Activated T-helper 2 cell treated with anti-CD3 and anti-CD28 coated beads, Interferon-gamma antibody, Interleukin-2, Interleukin-4, amounts not matched to agents 10 μg/mL and 5 μg/mL and 100 μg/mL, durations not matched to agents 14 hours and 24 hours and 36 hours (primary cell): Measurements from ENCODE around the gene FLT3LG. TPM values are rescaled to one million over a fixed set of nuclear protein-coding genes. Genes with fewer than 3 reads are reported as not detected.
A peak's percentile ranks its signal among the peaks of the same experiment; 100 is the strongest.

ENCODE experiments used
- DNase-seq: peaks from one replicate; pipeline ENCODE4 v3.0.0; 2021; ENCODE audit warnings: low spot score
- H3K27ac Mint-ChIP-seq: one replicate; pipeline ENCODE4 v1.8.0; 2021; ENCODE audit warnings: mixed read lengths
- H3K27me3 Mint-ChIP-seq: one replicate; pipeline ENCODE4 v1.8.0; 2021; ENCODE audit warnings: low read depth, mixed read lengths
- H3K36me3 Mint-ChIP-seq: one replicate; pipeline ENCODE4 v1.8.0; 2021; ENCODE audit warnings: low read depth, mixed read lengths
- H3K4me1 Mint-ChIP-seq: one replicate; pipeline ENCODE4 v1.8.0; 2021; ENCODE audit warnings: low read depth, mixed read lengths
- H3K4me3 Mint-ChIP-seq: one replicate; pipeline ENCODE4 v1.8.0; 2021; ENCODE audit warnings: low read depth, mild to moderate bottlenecking, moderate library complexity, mixed read lengths
- H3K9me3 Mint-ChIP-seq: one replicate; pipeline ENCODE4 v1.8.0; 2021; ENCODE audit warnings: mixed read lengths
- intact Hi-C: fragments of 100-400 bp; cut with micrococcal nuclease; formaldehyde crosslinking; loops from one replicate; pipeline ENCODE4 v1.15.1; 2023
- total RNA-seq: library from RNA; stranded (reverse); gene quantifications from 2 replicates; pipeline ENCODE4 v1.2.3, GENCODE V29; 2022

FLT3LG gene
- total RNA-seq, 1 donor from 2014 or later, result 49.3 TPM

- Mint-ChIP-seq H3K4me3 (peak overlapping the region; percentile 93), H3K4me1 (peaks cover 27% of the 10 kb centered on the region), H3K27ac (peak overlapping the region; percentile 88), H3K9me3 (no peaks in the 10 kb centered on the region), H3K27me3 (no peaks in the 10 kb centered on the region), H3K36me3 (peaks cover 78% of the 10 kb centered on the region)
- intact Hi-C loops, result no loop called here
- DNase-seq, result no peak
These were observed 15.0 kb downstream of the FLT3LG start for GRCh38 chr19:49488863-49489537.

GRCh38 chr19:49489601-49490167, 15.7 kb downstream of the FLT3LG start:
- no peak for DNase-seq
- peak overlapping the region; percentile 93 for H3K4me3 Mint-ChIP-seq
- peaks cover 75% of the 10 kb centered on the region for H3K36me3 Mint-ChIP-seq
- H3K27me3 Mint-ChIP-seq, result no peaks in the 10 kb centered on the region
- peak overlapping the region; percentile 88 for H3K27ac Mint-ChIP-seq
- H3K4me1 Mint-ChIP-seq, result peaks cover 27% of the 10 kb centered on the region
- intact Hi-C loops, result no loop called here
- H3K9me3 Mint-ChIP-seq, result no peaks in the 10 kb centered on the region

DNA sequence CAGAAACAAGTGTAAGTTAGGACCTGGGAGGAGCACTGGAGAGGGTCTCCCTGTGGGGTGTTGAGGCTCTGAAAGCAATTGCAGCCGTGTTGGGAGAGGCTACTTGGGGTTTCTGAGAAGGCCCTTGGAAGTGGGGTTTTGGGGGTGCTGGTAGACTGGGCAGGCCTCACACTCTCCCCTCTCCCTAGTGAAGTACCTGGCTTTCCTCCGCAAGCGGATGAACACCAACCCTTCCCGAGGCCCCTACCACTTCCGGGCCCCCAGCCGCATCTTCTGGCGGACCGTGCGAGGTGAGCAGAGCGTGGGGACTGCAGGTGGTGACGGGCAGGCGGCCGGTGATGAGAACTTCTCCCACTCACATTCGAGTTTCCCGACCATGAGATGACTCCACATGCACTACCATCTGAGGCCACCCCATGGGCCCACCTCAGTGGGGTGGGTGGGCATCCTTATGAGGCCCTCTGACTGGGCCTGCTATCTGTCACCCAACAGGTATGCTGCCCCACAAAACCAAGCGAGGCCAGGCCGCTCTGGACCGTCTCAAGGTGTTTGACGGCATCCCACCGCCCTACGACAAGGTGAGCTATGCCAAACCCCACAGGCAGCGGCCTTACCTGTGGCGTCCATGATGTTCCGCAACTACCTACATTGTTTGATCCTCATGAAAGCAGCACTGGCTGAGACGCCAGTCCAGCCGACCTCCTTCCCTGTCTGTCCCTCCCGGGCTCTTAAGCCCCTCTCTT, 16.4 kb downstream of the FLT3LG start:
- peaks cover 74% of the 10 kb centered on the region for H3K36me3 Mint-ChIP-seq
- intact Hi-C loops, result no loop called here
- H3K27ac Mint-ChIP-seq, result peak overlapping the region; percentile 88
- H3K4me1 Mint-ChIP-seq, result peaks cover 27% of the 10 kb centered on the region
- H3K9me3 Mint-ChIP-seq, result no peaks in the 10 kb centered on the region
- no peaks in the 10 kb centered on the region for H3K27me3 Mint-ChIP-seq
- DNase-seq, result no peak
- H3K4me3 Mint-ChIP-seq, result peak overlapping the region; percentile 93

GRCh38 chr19:49491030-49491803, 17.2 kb downstream of the FLT3LG start:
- H3K27me3 Mint-ChIP-seq, result no peaks in the 10 kb centered on the region

DNA sequence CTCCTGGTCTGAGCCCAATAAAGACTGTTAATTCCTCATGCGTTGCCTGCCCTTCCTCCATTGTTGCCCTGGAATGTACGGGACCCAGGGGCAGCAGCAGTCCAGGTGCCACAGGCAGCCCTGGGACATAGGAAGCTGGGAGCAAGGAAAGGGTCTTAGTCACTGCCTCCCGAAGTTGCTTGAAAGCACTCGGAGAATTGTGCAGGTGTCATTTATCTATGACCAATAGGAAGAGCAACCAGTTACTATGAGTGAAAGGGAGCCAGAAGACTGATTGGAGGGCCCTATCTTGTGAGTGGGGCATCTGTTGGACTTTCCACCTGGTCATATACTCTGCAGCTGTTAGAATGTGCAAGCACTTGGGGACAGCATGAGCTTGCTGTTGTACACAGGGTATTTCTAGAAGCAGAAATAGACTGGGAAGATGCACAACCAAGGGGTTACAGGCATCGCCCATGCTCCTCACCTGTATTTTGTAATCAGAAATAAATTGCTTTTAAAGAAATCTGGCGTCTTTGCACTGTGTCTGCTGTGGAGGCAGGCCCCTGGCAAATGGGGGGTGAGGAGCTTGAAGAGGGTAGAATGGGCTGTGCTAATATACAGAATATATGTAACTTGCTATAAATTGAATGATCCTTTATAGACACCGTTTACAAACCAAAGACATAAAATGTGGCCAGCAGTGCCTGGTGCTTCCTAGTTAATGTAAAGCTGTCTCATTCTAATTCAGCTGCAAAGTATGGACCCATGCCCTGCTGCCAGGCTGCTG, 18.0 kb downstream of the FLT3LG start:
- Mint-ChIP-seq H3K27me3 (no peaks in the 10 kb centered on the region), H3K27ac (peak overlapping the region; percentile 66), H3K9me3 (no peaks in the 10 kb centered on the region), H3K4me1 (peaks cover 21% of the 10 kb centered on the region), H3K36me3 (peaks cover 72% of the 10 kb centered on the region), H3K4me3 (no peak overlapping the region)
- DNase-seq, result no peak
- intact Hi-C loops, result no loop called here

More at GRCh38 chr19:49491030-49491803, 17.2 kb downstream of the FLT3LG start:
- intact Hi-C loops, result no loop called here
- peaks cover 22% of the 10 kb centered on the region for H3K4me1 Mint-ChIP-seq
- DNase-seq, result no peak
- H3K27ac Mint-ChIP-seq, result peak overlapping the region; percentile 72
- no peaks in the 10 kb centered on the region for H3K9me3 Mint-ChIP-seq
- peak overlapping the region; percentile 93 for H3K4me3 Mint-ChIP-seq
- peaks cover 67% of the 10 kb centered on the region for H3K36me3 Mint-ChIP-seq

DNA sequence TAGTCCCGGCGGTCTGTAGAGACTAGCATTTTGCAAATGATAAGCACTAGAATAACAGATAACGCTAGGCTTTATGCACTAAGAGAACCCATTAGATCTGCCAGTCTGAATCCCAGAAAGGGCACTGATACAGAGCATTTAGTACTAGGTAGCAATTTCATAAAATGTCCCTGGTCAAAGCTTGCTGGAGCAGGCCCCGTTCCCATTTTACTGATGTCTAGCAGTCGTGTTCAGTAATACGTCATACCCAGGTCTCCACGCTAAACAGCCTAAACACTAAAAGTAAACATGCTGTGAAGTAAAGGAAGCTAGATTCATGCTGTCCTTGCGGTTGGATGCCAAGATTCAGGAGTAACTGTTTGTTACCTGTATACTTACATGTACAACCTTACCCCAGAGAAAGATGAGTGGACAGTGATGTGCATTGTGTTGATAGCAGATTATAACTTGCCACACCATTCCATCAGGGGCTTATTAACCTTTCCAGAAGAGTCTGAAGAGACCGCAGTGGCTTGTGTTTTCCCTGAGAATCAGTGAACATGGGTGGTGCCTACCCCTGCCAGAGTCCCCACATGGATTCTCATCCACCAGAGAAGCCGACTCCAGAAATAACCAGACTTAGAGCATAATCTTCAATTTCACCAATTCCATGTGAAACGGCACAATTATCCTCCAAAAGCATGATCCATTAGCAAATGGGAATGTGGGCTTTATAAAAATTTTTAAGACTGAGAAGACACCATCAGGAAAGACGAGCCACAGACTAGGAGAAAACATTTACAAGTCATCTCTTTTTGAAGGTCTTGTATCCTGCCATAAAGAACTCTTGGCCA, 18.8 kb downstream of the FLT3LG start:
- intact Hi-C loops, result no loop called here
- no peak overlapping the region for H3K4me3 Mint-ChIP-seq
- DNase-seq, result no peak

DNA sequence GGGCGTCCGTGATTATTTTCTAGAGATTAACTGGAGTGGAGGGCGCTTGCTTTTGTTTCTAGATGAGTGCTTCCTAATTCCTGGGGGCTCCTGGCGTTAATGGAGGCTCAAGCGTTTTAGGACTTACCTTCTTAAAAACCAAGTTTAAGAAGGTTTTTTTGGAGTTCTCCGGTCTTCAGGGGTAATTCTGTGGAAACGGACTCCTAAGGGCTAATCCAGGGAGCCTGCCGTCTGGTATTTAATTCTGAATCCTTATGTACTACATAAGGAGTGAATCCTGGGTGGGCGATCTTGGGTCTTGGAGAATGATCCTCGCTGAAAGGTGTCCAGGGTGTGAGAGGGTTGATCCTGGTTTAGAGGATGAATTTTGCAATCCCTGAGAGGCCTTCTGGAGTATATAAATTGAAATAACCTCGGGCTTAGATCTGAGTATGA, 22.6 kb downstream of the FLT3LG start:
- intact Hi-C loops, result loop anchor here (1.0 to 5.0 kb wide), 4 partner anchors 9 to 381 kb away; partner anchors contain the start of genes AKT1S1, ALDH16A1, PIH1D1 and PRMT1
- H3K4me1 Mint-ChIP-seq, result peaks cover 41% of the 10 kb centered on the region
- H3K4me3 Mint-ChIP-seq, result peak overlapping the region; percentile 98
- H3K36me3 Mint-ChIP-seq, result peaks cover 61% of the 10 kb centered on the region
- peak overlapping the region; percentile 94 for H3K27ac Mint-ChIP-seq
- H3K27me3 Mint-ChIP-seq, result no peaks in the 10 kb centered on the region
- DNase-seq, result no peak
- H3K9me3 Mint-ChIP-seq, result no peaks in the 10 kb centered on the region

More for the DNA sequence above, 18.8 kb downstream of the FLT3LG start:
- Mint-ChIP-seq H3K9me3 (no peaks in the 10 kb centered on the region), H3K4me1 (peaks cover 22% of the 10 kb centered on the region), H3K27ac (peak overlapping the region; percentile 66), H3K27me3 (no peaks in the 10 kb centered on the region), H3K36me3 (peaks cover 72% of the 10 kb centered on the region)

GRCh38 chr19:49497047-49497788, 23.2 kb downstream of the FLT3LG start:
- Mint-ChIP-seq H3K36me3 (peaks cover 55% of the 10 kb centered on the region), H3K27ac (peak overlapping the region; percentile 94), H3K9me3 (no peaks in the 10 kb centered on the region), H3K4me3 (peak overlapping the region; percentile 98), H3K27me3 (no peaks in the 10 kb centered on the region), H3K4me1 (peaks cover 44% of the 10 kb centered on the region)
- peak; percentile 73 for DNase-seq
- intact Hi-C loops, result loop anchor here (2.0 to 5.0 kb wide), 2 partner anchors 45 to 180 kb away; partner anchors contain the start of genes ALDH16A1, PIH1D1 and PRMT1

DNA sequence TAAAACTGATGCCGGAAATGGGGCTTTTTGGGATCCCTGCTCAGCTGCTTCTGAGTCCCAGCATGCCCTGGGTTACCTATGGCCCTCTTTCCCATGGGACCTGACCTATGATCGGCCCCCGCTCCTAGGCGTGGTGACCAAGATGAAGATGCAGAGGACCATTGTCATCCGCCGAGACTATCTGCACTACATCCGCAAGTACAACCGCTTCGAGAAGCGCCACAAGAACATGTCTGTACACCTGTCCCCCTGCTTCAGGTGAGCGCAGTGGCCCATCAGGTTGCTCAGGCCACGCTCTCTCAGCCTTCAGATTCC, 23.7 kb downstream of the FLT3LG start:
- H3K36me3 Mint-ChIP-seq, result peaks cover 49% of the 10 kb centered on the region
- no peak for DNase-seq
- H3K4me1 Mint-ChIP-seq, result peaks cover 44% of the 10 kb centered on the region
- no peaks in the 10 kb centered on the region for H3K27me3 Mint-ChIP-seq
- intact Hi-C loops, result loop anchor here (2.0 to 5.0 kb wide), 2 partner anchors 45 to 179 kb away; partner anchors contain the start of genes ALDH16A1, PIH1D1 and PRMT1
- H3K4me3 Mint-ChIP-seq, result peak overlapping the region; percentile 98
- H3K27ac Mint-ChIP-seq, result peak overlapping the region; percentile 94
- no peaks in the 10 kb centered on the region for H3K9me3 Mint-ChIP-seq

GRCh38 chr19:49498475-49498874, 24.5 kb downstream of the FLT3LG start:
- no peak for DNase-seq
- Mint-ChIP-seq H3K27me3 (no peaks in the 10 kb centered on the region), H3K9me3 (no peaks in the 10 kb centered on the region), H3K4me1 (peaks cover 40% of the 10 kb centered on the region), H3K36me3 (peaks cover 44% of the 10 kb centered on the region), H3K4me3 (peak overlapping the region; percentile 98), H3K27ac (peak overlapping the region; percentile 94)
- intact Hi-C loops, result loop anchor here (5.0 kb wide), 1 partner anchor 46 kb away; the partner anchor contains the start of genes ALDH16A1 and PIH1D1
